OCI-LY7 (cell line): ENCODE measurements around the gene SRSF8. TPM values are rescaled to one million over a fixed set of nuclear protein-coding genes. Genes with fewer than 3 reads are reported as not detected.

ENCODE experiments used
- BruUV-seq: library from RNA; stranded (reverse); fragments of 400-500 nt; replicated peaks from 2 replicates; lab custom pipeline; 2021; lab: Mats Ljungman, UMichigan
- CTCF ChIA-PET: fragments of 300-600 bp; sonication (Branson Sonifier 250); formaldehyde crosslinking; loops from one replicate; lab custom pipeline; 2022; ENCODE audit warnings: antibody characterized with exemption; ENCODE audit not compliant: unreplicated experiment; lab: Charles Lee
- POLR2A ChIA-PET: fragments of 300-600 bp; sonication (Branson Sonifier 250); formaldehyde crosslinking; loops from one replicate; lab custom pipeline; 2022; ENCODE audit warnings: antibody characterized with exemption; lab: Charles Lee
- DNase-seq: peaks from one replicate; pipeline ENCODE4 v3.0.0-alpha.2; 2015; ENCODE audit warnings: low spot score
- H2AFZ ChIP-seq: fragments of 200-600 bp; sonication (generic), shearing (Covaris generic); 2 replicates; pipeline ENCODE4 v1.6.1; 2014; ENCODE audit warnings: mild to moderate bottlenecking, antibody characterized with exemption, low read length, moderate library complexity
- H3K27ac ChIP-seq: fragments of 200-600 bp; sonication (generic); 2 replicates; pipeline ENCODE4 v1.5.1; 2014; ENCODE audit warnings: mixed run types, low read depth, mild to moderate bottlenecking, moderate library complexity, low read length, inconsistent platforms; ENCODE audit not compliant: poor library complexity, severe bottlenecking
- H3K36me3 ChIP-seq: fragments of 200-600 bp; sonication (generic); 2 replicates; pipeline ENCODE4 v1.6.1; 2014; ENCODE audit warnings: mild to moderate bottlenecking, antibody characterized with exemption, low read length, moderate library complexity, mixed read lengths; ENCODE audit not compliant: insufficient read depth
- H3K4me1 ChIP-seq: fragments of 200-600 bp; sonication (generic); 2 replicates; pipeline ENCODE4 v1.5.1; 2014; ENCODE audit warnings: mild to moderate bottlenecking, low read length; ENCODE audit not compliant: insufficient read depth, poor library complexity, severe bottlenecking
- H3K4me2 ChIP-seq: fragments of 200-600 bp; sonication (generic); 2 replicates; pipeline ENCODE4 v1.6.1; 2014; ENCODE audit warnings: mild to moderate bottlenecking, low read length
- H3K4me3 ChIP-seq: fragments of 200-600 bp; sonication (generic); 2 replicates; pipeline ENCODE4 v1.5.1; 2014; ENCODE audit warnings: mild to moderate bottlenecking, low read depth, low read length; ENCODE audit not compliant: poor library complexity, severe bottlenecking
- H3K79me2 ChIP-seq: fragments of 200-600 bp; sonication (generic); 2 replicates; pipeline ENCODE4 v1.6.1; 2016; ENCODE audit warnings: low read depth, mild to moderate bottlenecking, low read length, moderate library complexity, mixed read lengths; ENCODE audit not compliant: insufficient read depth
- H3K9me2 ChIP-seq: fragments of 200-600 bp; sonication (generic); 2 replicates; pipeline ENCODE4 v1.6.1; 2016; ENCODE audit warnings: mild to moderate bottlenecking, low read length, mixed read lengths; ENCODE audit not compliant: insufficient read depth
- H3K9me3 ChIP-seq: fragments of 200-600 bp; sonication (generic); 2 replicates; pipeline ENCODE4 v1.6.1; 2014; ENCODE audit warnings: mild to moderate bottlenecking, mixed run types, low read length, mixed read lengths
- H4K20me1 ChIP-seq: fragments of 200-600 bp; sonication (generic); 2 replicates; pipeline ENCODE4 v1.6.1; 2014; ENCODE audit warnings: mild to moderate bottlenecking, antibody characterized with exemption, low read length, moderate library complexity, mixed read lengths; ENCODE audit not compliant: insufficient read depth
- CTCF ChIP-seq: fragments of 200-600 bp; sonication (generic); conservative IDR thresholded peaks from 2 replicates; pipeline ENCODE4 v1.5.1; 2014; ENCODE audit warnings: mild to moderate bottlenecking, antibody characterized with exemption, low read length, moderate library complexity, mixed read lengths
- EZH2phosphoT487 ChIP-seq: fragments of 200-600 bp; sonication (generic); IDR thresholded peaks from 2 replicates; pipeline ENCODE4 v1.6.1; 2018; ENCODE audit warnings: low read depth, borderline replicate concordance, mild to moderate bottlenecking, mixed run types, antibody characterized with exemption, low read length, moderate library complexity, mixed read lengths
- intact Hi-C: fragments of 100-400 bp; cut with micrococcal nuclease; formaldehyde crosslinking; loops from one replicate; pipeline ENCODE4 v1.10.0; 2022; ENCODE audit not compliant: unreplicated experiment
- total RNA-seq, 2 experiments: library from RNA; depleted of rRNA in 1 of 2; stranded (reverse); fragments of >200 nt in 1 of 2; shearing (Covaris generic) in 1 of 2; gene quantifications; 2 replicates each; pipeline ENCODE4 v1.2.3, GENCODE V29; 2014 to 2022

The SRSF8 gene
- total RNA-seq, 2 experiments from 2014 or later, result 13.1 to 42.1 TPM

GRCh38 chr11:95058621-95059020, 8.1 kb upstream of the SRSF8 start:
- Histone ChIP-seq H3K27ac (no peak overlapping the region), H2AFZ (no peak overlapping the region), H3K4me1 (no peaks in the 10 kb centered on the region), H3K9me3 (no peaks in the 10 kb centered on the region), H3K79me2 (no peaks in the 10 kb centered on the region), H3K4me2 (no peak overlapping the region), H3K36me3 (no peaks in the 10 kb centered on the region), H3K9me2 (no peaks in the 10 kb centered on the region), H4K20me1 (no peaks in the 10 kb centered on the region), H3K4me3 (no peak overlapping the region)
- TF ChIP-seq CTCF, result no peak
- TF ChIP-seq EZH2phosphoT487, result no peak
- intact Hi-C loops, result no loop called here
- POLR2A ChIA-PET, result no interaction called here
- no peak for DNase-seq
- CTCF ChIA-PET, result interaction anchor here (0.9 kb wide), 1 partner anchor 9 kb away, joined by 3 read pairs; no protein-coding TSS in a partner anchor
- BruUV-seq, result no TSS peak

GRCh38 chr11:95059046-95059445, 7.7 kb upstream of the SRSF8 start:
- TF ChIP-seq EZH2phosphoT487 (no peak), CTCF (no peak)
- no peaks in the 10 kb centered on the region for H3K4me1 ChIP-seq
- no TSS peak for BruUV-seq
- no peaks in the 10 kb centered on the region for H4K20me1 ChIP-seq
- intact Hi-C loops, result no loop called here
- H3K9me3 ChIP-seq, result no peaks in the 10 kb centered on the region
- H3K36me3 ChIP-seq, result no peaks in the 10 kb centered on the region
- ChIA-PET POLR2A (no interaction called here), CTCF (no interaction called here)
- H3K27ac ChIP-seq, result no peak overlapping the region
- H3K4me2 ChIP-seq, result no peak overlapping the region
- H2AFZ ChIP-seq, result no peak overlapping the region
- no peak for DNase-seq
- no peaks in the 10 kb centered on the region for H3K79me2 ChIP-seq
- H3K4me3 ChIP-seq, result no peak overlapping the region
- no peaks in the 10 kb centered on the region for H3K9me2 ChIP-seq

- Histone ChIP-seq H3K79me2 (peaks cover 24% of the 10 kb centered on the region), H4K20me1 (0 out of 2 replicates have a peak, but pooled peaks cover 9% of the 10 kb centered on the region), H3K9me2 (no peaks in the 10 kb centered on the region), H3K4me3 (no peak overlapping the region), H3K27ac (no peak overlapping the region), H3K4me1 (peaks cover 10% of the 10 kb centered on the region), H3K4me2 (no peak overlapping the region), H3K36me3 (peaks cover 1% of the 10 kb centered on the region; the same call in 1 of the 2 replicates), H2AFZ (no peak overlapping the region), H3K9me3 (no peaks in the 10 kb centered on the region)
- TF ChIP-seq EZH2phosphoT487 (no peak), CTCF (no peak)
- no TSS peak for BruUV-seq
- CTCF ChIA-PET, result no interaction called here
- intact Hi-C loops, result loop anchor here (5.0 to 10.0 kb wide), 4 partner anchors 461 to 722 kb away; partner anchors contain the start of gene FAM76B
- POLR2A ChIA-PET, result interaction anchor here (1.0 to 1.8 kb wide), 2 partner anchors 12 to 52 kb away, joined by 3 to 4 read pairs; no protein-coding TSS in a partner anchor
- DNase-seq, result no peak
Measured at GRCh38 chr11:95065336-95065735, 1.4 kb upstream of the SRSF8 start.
